ENCODE data around the gene TBXAS1.
"Not testable (repeated sequence)": the region's sequence is repeated elsewhere in the genome, so short reads cannot be mapped to it uniquely, and the experiment has no call there.

TBXAS1 gene

DNA sequence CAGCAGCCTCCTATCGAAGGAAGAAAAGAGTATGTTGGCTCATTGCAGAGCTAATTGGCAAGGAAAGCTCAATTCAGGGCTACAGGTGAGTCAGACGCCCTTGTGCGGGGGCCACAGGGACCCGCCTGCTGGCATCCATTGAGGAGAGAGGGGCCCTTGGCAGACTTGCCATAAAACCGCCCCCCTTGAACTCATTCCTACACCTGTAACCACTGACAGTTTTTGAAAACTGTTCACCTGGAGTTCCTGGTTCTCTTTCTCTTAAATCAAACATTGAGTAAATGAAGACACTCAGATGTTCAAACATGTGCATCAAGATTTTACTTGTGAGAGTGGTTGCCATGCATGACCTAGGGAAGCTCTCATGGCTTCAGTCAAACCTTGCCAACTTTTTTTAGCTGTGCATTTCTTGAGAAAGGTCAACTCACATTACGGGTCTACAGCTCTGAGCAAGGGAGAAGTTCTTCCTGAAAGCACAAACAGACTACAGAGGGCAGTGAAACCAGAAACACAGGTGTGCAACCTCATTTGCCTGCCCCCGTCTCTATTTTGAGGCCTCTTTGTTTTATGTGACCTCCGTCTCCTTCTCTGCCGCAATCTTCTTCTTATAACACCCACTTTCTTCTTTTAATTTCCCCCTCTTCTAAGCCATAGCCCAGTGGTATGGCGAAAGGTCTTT is 87.8 kb downstream of the TBXAS1 start:
- DNase-seq: no peak

DNA sequence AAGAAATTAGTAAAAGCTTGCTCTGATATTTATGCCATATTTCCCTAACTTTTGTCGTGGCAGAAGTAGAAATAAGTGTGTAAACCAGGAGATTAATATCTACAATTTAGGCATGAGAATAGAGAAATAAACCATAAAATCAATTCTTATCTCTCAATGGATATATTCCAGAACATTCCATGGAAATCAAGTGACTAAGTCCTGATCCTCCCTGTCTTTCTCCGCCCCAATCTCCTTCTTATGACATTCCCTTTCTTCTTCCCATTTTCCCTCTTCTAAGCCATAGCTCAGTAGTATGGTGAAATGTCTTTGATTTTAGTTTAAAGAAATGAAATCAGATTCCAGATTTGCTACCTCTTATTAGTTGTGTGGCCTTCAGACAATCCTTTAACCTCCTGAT is 88.8 kb downstream of the TBXAS1 start:
- no peak for DNase-seq

DNA sequence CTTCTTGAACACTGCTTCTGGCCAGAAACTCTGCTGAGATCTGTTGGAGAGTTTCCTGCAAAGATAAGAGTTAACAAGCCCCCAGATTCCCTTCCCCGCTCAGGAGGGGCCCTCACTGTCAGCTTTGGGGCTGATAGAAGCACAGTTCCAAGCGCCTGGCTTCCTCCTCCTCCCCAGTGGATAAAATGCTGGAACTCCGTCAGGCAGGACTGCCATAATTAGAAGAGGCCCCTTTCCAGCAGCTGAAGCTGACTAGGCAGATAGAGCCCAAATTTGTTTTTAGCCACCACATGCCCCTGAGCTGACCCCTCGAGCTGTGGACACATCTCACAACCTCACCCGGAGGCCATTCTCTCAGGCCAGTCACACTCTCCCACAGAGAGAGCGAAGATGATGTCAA is 89.4 kb downstream of the TBXAS1 start:
- no peak for DNase-seq

DNA sequence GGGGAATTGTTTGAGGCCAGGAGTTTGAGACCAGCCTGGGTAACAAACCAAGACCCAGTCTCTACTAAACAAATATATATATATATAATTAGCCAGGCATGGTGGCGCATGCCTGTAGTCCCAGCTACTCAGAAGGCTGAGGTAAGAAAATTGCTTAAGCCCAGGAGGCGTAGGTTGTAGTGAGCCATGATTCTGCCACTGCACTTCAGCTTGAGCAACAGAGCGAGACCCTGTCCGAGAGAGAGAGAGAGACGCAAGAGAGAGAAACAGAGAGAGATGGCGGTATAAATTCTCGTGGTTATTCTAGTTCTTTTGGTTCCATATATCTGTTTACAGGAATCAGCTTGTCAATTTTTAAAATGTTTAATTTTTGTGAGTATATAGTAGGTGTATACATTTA is 94.0 kb downstream of the TBXAS1 start:
- no peak for DNase-seq

DNA sequence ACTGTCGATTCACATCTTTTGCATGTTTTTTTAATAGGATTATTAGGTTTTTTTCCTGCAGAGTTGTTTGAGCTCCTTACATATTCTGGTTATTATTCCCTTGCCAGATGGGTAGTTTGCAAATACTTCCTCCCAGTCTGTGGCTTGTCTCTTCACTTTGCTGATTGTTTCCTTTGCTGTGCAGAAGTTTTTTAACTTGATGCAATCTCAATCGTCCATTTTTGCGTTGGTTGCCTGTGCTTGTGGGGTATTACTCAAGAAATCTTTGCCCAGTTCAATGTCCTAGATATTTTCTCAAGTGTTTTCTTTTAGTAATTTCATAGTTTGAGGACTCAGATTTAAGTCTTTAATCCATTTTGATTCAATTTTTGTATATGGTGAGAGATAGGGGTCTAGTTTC is 95.4 kb downstream of the TBXAS1 start:
- no peak for DNase-seq

DNA sequence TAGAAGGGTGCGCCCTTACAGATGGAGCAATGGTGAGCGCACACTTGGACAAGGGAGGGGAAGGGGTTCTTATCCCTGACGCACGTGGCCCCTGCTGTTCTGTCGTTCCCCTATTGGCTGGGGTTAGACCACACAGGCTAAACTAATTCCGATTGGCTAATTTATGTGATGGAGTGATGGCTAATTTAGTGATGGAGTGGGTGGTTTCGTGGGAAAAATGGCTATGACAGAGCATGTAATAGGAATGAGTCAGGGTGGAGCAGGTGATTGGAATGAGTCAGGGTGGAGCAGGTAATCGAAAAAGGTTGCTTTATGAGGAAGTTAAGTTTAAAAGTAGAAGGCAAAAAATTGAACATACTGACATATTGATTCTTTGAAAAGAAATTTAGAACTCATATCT is 100.2 kb downstream of the TBXAS1 start:
- not testable (repeated sequence) for DNase-seq

DNA sequence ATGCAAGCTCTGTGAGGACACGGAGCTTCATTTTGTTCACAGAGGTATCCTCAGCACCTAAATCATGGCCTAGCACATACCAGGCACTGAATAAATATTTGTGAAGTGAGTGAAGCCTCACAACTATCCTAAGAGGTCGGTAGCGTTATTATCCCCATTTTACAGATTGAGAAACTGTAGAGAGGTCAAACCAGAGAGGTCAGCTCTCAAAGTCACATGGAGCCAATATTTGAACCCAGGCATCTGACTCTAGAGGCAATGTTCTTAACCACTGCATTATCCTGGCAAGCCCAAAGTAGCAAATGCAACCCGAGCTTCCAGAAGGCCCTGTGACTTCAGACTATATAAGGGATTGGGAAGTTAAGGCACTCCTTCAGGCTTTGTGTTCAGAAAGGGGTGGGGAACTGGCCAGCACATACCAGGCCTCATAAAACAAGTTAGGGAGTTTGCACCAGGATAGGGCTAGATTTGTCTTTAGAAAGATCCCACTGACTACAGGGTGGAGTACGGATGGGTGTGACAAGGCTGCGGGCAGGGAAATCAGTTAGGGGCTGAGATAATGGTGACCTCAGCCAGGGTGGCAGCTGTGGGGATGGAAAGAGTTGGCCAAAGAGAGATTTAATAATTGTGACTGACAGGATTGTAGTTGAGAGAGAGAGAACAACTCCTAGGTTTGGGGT is 101.4 kb downstream of the TBXAS1 start:
- no peak for DNase-seq

DNA sequence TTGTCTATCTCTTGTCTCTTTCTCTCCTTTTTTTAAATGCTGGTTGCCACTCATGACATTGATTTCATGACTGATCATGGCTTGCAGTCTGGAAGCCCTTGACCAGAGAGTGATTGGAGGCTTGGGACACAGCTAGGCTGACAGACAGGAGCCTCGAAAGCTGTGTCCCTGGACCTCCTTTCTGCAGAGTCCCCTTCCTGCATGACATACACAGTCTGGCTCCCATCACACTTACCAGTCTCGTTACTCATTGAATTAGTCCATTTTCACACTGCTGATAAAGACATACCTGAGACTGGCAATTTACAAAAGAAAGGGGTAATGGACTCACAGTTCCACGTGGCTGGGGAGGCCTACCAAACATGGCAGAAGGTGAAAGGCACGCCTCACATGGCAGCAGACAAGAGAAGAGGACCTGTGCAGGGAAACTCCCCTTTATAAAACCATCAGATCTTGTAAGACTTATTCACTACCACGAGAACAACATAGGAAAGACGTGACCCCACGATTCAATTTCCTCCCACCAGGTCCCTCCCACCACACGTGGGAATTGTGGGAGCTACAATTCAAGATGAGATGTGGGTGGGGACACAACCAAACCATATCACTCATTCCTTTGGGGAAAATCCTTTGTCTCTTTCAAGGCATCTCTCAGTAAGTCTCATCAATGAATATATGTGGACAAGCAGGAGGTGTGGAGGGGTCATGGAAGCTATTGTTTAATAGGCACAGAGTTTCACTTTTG is 102.3 kb downstream of the TBXAS1 start:
- DNase-seq: peak; percentile 4

DNA sequence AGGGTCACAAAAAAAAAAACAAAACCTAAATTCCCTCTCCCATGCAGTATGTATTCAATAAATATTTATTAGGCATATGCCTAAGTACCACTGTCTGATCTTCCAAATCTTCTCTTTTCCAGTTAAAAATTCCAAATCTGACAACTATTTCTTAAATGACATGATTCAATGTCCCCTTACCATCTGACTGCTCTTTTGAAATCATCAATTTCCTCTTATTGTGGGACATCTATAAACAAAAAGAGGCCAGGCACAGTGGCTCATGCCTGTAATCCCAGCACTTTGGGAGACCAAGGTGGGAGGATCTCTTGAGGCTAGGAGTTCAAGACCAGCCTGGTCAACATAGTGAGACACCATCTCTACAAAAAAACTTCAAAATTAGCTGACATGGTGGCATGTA is 103.5 kb downstream of the TBXAS1 start:
- DNase-seq: no peak

DNA sequence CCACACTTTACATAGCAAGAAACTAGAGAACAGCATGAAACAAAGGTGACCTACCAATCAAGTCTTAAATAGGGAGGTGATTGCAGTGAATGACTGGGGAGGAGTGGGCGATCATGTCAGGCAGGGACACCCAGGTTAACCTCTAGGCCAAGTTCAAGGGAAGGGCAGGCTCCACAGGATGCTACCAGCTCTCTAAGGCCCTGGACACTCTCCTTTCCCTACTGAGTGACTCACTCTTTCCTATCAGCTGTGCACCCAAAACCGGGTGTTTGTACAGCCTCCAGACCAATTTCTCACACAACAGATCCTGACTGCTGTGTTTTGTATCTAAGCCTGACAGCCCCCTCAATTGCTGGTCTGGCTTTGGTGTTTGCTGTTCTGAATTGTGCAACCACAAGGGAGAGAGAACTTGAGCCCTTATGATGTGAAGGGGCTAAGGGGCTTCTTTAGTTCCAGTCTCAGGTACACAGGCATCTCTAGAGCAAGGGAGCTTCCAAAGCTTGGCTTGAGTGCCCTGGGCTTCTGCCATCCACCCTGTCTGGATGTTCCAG is 107.8 kb downstream of the TBXAS1 start:
- no peak for DNase-seq

DNA sequence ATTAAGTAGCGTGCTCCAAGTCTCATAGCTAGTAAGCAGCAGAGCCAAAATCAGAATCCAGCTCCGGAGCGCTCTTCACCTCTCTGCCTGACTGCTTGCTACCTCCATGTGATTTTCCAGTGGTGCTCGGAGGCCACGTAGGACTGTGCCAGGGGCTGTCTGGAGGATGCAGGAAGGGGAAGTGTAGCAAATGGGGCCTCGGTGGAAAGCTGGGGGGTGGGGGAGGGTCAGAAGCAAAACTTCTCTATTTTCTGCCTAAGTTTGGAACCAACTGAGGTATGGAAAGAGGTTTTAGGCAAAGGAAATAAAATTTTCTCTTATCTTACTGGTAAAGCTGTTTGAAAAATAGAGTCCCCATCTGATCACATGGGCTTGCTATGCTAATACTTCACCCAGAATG is 108.7 kb downstream of the TBXAS1 start:
- no peak for DNase-seq

DNA sequence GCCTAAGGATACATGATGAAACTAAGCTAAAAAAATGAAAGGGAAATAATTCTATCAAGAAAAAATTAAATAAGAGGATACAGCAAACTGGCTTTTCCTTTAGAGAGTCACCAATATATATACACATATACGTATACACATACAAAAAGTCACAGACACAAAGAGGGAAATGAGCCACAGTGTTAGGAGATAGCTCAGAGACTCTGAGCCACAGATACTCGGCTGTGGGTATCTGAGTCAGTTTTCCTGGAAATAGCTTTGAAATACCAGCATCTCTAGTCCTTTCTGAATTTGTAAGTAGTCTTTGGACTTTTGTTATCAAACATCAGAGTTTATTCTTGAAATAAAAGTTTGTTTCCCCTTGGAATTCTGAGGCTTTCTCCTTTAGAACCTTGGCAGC is 111.8 kb downstream of the TBXAS1 start:
- no peak for DNase-seq

DNA sequence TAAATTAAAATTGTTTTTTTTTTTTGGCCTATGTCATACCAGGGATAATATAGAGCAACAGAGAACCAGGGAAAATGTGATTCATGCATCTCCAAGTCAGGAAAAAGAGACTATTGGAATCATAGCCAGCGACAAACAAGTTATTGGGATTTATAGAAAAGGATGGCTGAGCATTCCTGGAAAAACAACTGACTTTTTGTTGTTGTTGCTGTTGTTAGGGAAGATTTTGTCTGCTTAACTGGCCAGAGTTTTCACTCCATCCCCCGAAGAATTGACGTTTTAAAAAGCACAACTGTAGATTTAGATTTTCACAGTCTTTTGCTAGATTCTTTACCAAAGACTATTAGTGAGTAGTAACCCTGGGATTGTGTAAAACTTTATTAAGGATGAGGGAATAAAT is 112.4 kb downstream of the TBXAS1 start:
- DNase-seq: no peak

DNA sequence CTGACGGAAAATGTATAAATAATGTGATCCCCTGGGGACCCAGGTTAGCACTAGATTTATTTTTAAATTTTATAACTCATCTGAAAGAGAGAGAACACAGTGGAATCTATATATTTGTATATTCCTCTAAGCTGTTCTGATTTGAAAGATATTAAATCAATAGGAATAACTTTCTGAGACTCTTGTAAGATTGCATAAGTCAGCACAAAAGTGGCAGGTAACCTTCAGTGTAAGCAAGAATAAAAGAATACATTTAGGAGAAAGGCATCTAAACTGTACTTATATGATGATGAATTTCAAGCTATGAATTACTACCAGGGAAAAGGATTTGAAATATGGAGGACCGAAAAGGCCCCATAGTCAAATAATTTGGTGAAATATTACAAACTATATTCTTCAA is 112.8 kb downstream of the TBXAS1 start:
- no peak for DNase-seq

DNA sequence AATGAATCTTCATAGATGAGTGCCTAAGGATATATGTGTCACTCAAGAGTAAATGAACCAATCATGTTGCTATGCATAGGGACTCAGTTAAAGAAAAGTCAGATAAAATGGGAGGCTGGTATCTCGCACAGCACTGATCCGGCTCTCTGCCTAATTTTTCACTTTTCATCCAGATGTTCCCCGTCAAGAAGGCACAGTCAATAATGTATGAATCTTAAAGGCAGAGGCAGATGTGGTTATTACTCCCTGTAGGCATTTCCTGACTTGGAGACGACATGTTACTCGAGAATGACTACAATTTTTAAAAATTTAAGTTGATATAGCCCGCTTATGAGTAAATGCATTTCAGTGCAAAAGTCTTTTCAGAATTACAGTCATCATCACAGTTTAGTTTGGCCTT is 113.6 kb downstream of the TBXAS1 start:
- no peak for DNase-seq

DNA sequence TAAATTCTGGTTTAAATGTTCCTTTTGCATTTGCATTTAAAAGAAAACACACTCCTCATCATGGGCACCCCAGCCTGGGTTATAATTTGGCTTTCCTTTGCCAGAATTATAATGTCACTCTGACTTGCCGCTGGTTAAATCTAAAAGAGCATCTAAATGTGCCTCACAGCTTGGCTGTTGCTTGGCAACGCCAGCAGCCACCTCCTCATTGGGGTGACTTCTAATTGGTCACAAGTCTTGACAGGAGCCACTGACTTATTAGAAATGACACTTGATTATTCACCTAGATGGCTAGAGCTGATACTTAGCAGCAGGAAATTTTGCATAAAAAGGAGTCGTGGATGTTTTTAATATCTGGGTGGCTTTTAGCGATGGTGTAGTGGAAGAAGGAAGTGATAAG is 114.3 kb downstream of the TBXAS1 start:
- no peak for DNase-seq

DNA sequence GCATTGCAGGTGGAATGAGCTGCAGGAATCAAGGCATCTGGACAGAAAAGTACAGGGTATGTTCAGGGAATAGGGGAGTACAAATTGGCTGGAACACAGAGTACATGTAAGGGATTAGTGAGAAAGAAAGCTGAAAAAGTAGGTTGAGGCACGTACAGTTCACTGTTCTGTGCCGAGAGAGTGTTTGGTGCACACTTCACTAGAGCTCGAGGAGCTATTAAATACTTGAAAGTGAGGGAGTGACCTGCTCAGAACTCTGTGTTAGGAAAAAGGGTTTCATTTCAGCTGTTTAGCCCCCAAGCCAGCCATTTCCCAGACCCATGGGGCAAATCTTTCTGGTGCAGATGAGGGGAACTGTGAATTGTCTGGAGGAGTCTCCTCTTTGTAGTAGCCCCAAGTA is 115.2 kb downstream of the TBXAS1 start:
- no peak for DNase-seq

DNA sequence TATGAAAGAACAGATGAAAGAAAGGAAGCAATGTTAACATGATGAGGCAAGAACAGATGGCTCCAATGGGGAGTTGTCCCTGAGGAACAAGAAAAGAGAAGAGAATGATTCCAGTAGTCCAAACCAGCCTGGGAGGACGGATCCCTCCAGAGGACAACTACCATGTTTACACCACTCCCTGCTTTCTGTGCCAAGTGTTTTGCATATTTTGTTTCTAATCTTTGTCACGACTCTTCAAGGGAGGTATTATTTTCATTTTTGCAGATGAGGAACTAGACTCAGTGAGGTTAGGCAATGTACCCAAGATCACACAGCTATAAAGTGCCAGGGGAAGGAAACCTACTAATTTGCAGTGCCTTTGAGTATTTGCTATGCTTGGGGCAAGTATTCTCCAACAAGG is 117.5 kb downstream of the TBXAS1 start:
- no peak for DNase-seq

DNA sequence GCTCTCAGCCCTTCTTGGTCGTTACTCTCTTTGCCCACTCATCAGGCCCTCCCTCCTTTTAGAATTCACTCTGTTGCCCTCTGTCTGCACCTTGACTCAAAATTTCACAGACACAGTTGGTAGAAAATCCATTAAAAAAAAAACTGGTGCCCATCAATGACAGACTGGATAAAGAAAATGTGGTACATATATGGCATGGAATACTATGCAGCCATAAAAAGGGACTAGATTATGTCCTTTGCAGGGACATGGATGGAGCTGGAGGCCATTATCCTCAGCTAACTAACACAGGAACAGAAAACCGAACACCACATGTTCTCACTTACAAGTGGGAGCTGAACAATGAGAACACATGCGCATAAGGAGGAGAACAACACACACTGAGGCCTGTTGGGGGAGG is 118.0 kb downstream of the TBXAS1 start:
- DNase-seq: no peak

DNA sequence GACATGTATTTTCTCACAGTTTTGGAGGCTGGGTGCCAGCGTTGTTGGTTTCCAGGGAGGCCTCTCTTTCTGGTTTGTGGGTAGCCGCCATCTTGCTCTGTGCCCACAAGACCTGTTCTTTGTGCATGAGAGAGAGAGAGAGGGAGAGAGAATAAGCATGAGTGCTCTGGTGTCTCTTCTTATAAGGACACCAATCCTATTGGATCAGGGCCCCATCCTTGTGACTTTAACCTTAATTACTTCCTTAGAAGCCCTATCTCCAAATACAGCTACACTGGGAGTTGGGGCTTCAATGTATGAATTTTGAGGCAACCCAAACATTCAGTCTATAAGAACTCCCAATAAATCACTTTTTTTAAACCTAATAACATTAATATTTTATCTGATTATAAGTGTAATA is 119.1 kb downstream of the TBXAS1 start:
- DNase-seq: no peak

DNA sequence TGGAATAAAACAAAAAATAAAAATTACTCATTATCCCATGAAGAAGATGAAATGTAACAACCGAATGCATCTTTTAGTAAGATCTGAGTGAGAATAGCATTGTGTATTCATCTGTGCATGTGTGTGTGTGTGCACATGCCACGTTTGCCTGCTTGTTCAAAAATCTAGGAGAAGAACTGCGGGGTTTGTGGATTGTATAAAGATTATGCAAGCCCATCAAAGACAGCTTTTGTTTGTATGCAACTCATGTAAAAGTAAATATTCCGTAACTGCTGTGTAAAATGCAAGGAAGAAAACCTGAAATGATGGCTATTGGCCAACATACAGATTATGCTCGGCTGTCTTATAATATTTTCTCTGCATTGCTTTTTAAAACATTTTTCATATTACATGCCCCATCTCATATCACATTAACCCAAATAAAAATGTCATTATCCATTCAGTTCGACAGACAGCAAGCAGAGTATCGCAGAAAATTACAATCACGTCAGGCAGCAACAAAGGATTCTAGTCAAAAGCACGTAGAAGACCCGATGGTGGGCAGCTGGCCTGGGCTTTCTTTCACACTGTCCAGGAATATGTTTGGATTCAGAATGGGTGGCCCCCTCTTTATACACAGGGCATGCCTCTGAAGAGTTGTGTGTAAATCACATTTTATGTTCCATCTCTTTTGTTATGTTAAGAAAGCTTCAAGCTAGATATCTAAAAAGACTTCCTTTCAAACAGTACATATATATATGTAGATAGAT is 119.7 kb downstream of the TBXAS1 start:
- DNase-seq: no peak

DNA sequence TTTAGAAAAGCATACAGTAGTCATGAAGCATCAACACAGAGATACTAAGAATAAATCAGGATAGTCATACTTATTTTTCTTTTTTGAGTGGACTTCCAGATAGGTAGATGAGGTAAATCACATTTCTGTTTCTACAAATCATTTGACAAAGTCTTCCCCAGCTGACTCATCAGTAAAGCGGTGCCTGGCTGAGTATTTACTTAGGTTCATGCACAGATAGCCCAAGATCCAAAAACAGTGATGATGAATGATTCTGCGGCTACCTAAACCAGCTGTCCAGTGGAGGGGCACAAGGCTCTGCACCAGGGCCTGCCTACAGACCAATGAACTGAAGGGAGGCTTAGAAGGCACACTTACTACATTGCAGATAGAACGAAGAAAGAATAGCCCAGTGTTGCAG is 120.6 kb downstream of the TBXAS1 start:
- DNase-seq: no peak

DNA sequence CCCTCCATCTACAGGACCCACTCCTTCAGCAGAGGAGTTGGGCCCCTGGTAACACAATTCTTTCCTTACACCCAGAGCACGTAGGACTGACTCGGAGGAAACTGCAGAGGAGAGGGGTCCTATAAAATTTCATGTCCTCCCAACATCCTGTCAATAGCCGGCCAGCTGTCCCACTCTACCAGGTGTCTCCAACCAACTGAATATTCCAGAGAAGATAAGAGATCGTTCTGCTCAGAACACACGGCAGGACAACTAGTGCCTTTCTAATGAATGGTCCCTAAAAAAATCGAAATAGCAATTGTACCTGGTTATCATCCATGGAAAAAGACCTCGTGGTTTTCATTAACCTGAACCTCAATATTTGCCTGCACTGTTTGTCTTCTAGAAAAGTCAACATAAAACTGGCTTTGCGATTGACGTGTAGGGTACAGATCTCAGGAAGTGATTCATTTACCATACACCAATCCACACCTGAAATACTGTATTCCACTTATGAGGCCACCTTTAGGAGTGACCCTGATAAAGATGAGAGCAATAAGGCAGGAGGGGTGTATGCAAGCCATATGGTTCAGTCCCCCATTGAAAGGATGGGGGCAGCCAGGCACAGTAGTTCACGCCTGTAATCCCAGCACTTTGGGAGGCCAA is 121.9 kb downstream of the TBXAS1 start:
- no peak for DNase-seq

All from stimulated activated naive CD4-positive, alpha-beta T cell treated with Interleukin-2 at 50 U/mL for 16 hours (primary cell).